ENCODE measurements around the gene ATP9A.

GRCh38 chr20:51767867-51768758 is at the start of gene ATP9A:
- no peak for TF ChIP-seq POLR2AphosphoS5 (IDR thresholded peaks at IDR 0.05; ENCODE audit: low read depth, low read length)
- TF ChIP-seq SIN3A (IDR thresholded peaks at IDR 0.05; ENCODE audit: borderline replicate concordance, insufficient read depth, low read length): no peak

Data from PFSK-1 (cell line).